Progenitor cell of endocrine pancreas (in vitro differentiated cells): Measurements from ENCODE around the gene PDS5A. TPM values are rescaled to one million over a fixed set of nuclear protein-coding genes. Genes with fewer than 3 reads are reported as not detected.
"Not testable (repeated sequence)": the region's sequence is repeated elsewhere in the genome, so short reads cannot be mapped to it uniquely, and the experiment has no call there.

Source experiments
- DNase-seq: peaks from one replicate; pipeline ENCODE4 v3.0.0; 2021; ENCODE audit warnings: low spot score; ENCODE audit not compliant: unreplicated experiment
- H3K27ac Mint-ChIP-seq: 2 replicates; pipeline ENCODE4 v1.8.0; 2021; ENCODE audit warnings: mild to moderate bottlenecking, moderate library complexity, mixed read lengths
- H3K27me3 Mint-ChIP-seq: 2 replicates; pipeline ENCODE4 v1.8.0; 2021; ENCODE audit warnings: mixed read lengths
- H3K36me3 Mint-ChIP-seq: 2 replicates; pipeline ENCODE4 v1.8.0; 2022; ENCODE audit warnings: mixed read lengths; ENCODE audit not compliant: insufficient read depth
- H3K4me1 Mint-ChIP-seq: 2 replicates; pipeline ENCODE4 v1.8.0; 2021; ENCODE audit warnings: low read depth, mixed read lengths
- H3K4me3 Mint-ChIP-seq: 2 replicates; pipeline ENCODE4 v1.8.0; 2021; ENCODE audit warnings: low read depth, mild to moderate bottlenecking, moderate library complexity, mixed read lengths
- H3K9me3 Mint-ChIP-seq: 2 replicates; pipeline ENCODE4 v1.8.0; 2021; ENCODE audit warnings: low read depth, mixed read lengths
- CTCF ChIP-seq: fragments of 200-600 bp; sonication (generic); IDR thresholded peaks from one replicate; pipeline ENCODE4 v1.5.0; 2021; ENCODE audit warnings: antibody characterized with exemption, mild to moderate bottlenecking; ENCODE audit not compliant: unreplicated experiment
- total RNA-seq: library from RNA; stranded (reverse); gene quantifications from 2 replicates; pipeline ENCODE4 v1.2.1, GENCODE V29; 2021

Gene PDS5A
- total RNA-seq, 1 donor from 2014 or later: 91.1 TPM

GRCh38 chr4:39814403-39815185, 163.1 kb downstream of the PDS5A start:
- Mint-ChIP-seq H3K4me1 (no peaks in the 10 kb centered on the region), H3K27ac (peak overlapping the region; percentile 82), H3K4me3 (no peak overlapping the region), H3K9me3 (no peaks in the 10 kb centered on the region), H3K27me3 (no peaks in the 10 kb centered on the region), H3K36me3 (peaks cover 5% of the 10 kb centered on the region)
- TF ChIP-seq CTCF: no peak
- DNase-seq: no peak

- H3K4me1 Mint-ChIP-seq, H3K27me3 Mint-ChIP-seq, H3K4me3 Mint-ChIP-seq: not testable (repeated sequence)
Measured at GRCh38 chr4:39813761-39814160, 163.9 kb downstream of the PDS5A start.

GRCh38 chr4:39813033-39813432, 164.7 kb downstream of the PDS5A start:
- not testable (repeated sequence) for H3K27me3 Mint-ChIP-seq, H3K27ac Mint-ChIP-seq, DNase-seq, H3K36me3 Mint-ChIP-seq, H3K4me1 Mint-ChIP-seq, H3K4me3 Mint-ChIP-seq, H3K9me3 Mint-ChIP-seq

More at GRCh38 chr4:39813761-39814160, 163.9 kb downstream of the PDS5A start:
- not testable (repeated sequence) for H3K9me3 Mint-ChIP-seq, DNase-seq, H3K36me3 Mint-ChIP-seq, H3K27ac Mint-ChIP-seq

- TF ChIP-seq CTCF: no peak
- Mint-ChIP-seq H3K27me3 (no peaks in the 10 kb centered on the region), H3K4me3 (no peak overlapping the region), H3K36me3 (peaks cover 5% of the 10 kb centered on the region), H3K27ac (peak overlapping the region; percentile 96), H3K4me1 (no peaks in the 10 kb centered on the region), H3K9me3 (no peaks in the 10 kb centered on the region)
- DNase-seq: no peak
Measured at GRCh38 chr4:39812500-39812899, 165.2 kb downstream of the PDS5A start.

- no peak for DNase-seq
Measured at GRCh38 chr4:39808231-39808749, 169.4 kb downstream of the PDS5A start.

GRCh38 chr4:39802005-39802404, 175.7 kb downstream of the PDS5A start:
- DNase-seq: no peak
- TF ChIP-seq CTCF: no peak
- Mint-ChIP-seq H3K27ac (no peak overlapping the region), H3K4me1 (no peaks in the 10 kb centered on the region), H3K4me3 (no peak overlapping the region), H3K27me3 (no peaks in the 10 kb centered on the region), H3K36me3 (no peaks in the 10 kb centered on the region), H3K9me3 (no peaks in the 10 kb centered on the region)

More at GRCh38 chr4:39808231-39808749, 169.4 kb downstream of the PDS5A start:
- Mint-ChIP-seq H3K27me3 (no peaks in the 10 kb centered on the region), H3K4me3 (no peak overlapping the region), H3K4me1 (no peaks in the 10 kb centered on the region), H3K9me3 (no peaks in the 10 kb centered on the region), H3K27ac (no peak overlapping the region), H3K36me3 (peaks cover 2% of the 10 kb centered on the region)
- TF ChIP-seq CTCF: no peak

- not testable (repeated sequence) for H3K4me1 Mint-ChIP-seq, DNase-seq, H3K27ac Mint-ChIP-seq, H3K9me3 Mint-ChIP-seq, H3K4me3 Mint-ChIP-seq, H3K36me3 Mint-ChIP-seq, H3K27me3 Mint-ChIP-seq
Measured at GRCh38 chr4:39792976-39793375, 184.7 kb downstream of the PDS5A start.
